Vagina (tissue), 2 donors: Measurements from ENCODE around the gene MARK2.
A peak's percentile ranks its signal among the peaks of the same experiment; 100 is the strongest.

Experiments used
- POLR2A ChIP-seq, 2 donors: fragments of 450-650 bp; IDR thresholded peaks; one replicate each; pipeline ENCODE4 v1.6.1; 2017; ENCODE audit warnings: antibody characterized with exemption in 2 of 2, mild to moderate bottlenecking in 2 of 2, moderate library complexity in 2 of 2
- POLR2AphosphoS5 ChIP-seq, 2 donors: sonication (generic); formaldehyde crosslinking; IDR thresholded peaks; one replicate each; pipeline ENCODE4 v1.9.0; 2017; ENCODE audit warnings: antibody characterized with exemption in 2 of 2, mild to moderate bottlenecking in 2 of 2, low read depth in 1 of 2; ENCODE audit not compliant: insufficient read depth in 1 of 2
- TF ChIP-seq, protein P1 (sequence below), 3 experiments: fragments of 450-650 bp in 2 of 3; fragments of 200-600 bp in 1 of 3; sonication (generic) in 1 of 3; IDR thresholded peaks; one replicate each; pipeline ENCODE4 v1.5.1; 2017 to 2019; ENCODE audit warnings: antibody characterized with exemption in 3 of 3, mild to moderate bottlenecking in 2 of 3, moderate library complexity in 2 of 3

DNA sequence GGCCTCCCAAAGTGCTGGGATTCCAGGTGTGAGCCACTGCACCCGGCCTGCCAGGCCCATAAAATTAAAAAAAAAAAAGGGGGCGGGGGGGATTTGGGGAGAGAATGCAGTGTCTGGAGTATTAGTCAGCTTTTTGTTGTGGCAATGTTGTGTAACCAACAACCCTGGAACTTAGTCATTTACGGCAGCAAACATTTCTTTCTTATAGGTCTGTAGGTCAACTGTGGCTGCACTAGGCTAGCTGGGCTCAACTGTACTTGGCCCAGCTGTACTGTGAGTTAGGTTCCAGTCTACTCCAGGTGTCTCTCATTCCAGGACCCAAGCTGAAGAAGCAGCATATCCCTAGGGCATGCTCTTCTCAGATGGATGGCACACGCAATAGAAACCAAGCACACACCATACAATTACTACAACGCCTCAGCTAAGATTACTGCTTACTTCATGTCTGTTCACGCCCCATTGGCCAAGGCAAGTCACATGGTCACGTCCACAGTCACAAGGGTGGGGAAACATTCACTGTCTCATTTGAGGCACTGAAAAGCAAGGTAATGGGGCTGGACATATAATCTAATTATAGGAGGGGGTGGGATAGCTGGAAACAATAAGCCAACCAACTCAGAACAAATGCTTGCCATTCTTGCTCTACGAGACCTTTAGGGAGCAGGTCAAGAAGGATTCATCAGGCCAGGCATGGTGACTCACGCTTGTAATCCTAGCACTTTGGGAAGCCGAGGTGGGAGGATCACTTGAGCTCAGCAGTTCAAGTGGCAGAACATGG lies 36.1 kb upstream of the MARK2 start:
- TF ChIP-seq, protein P1, sequence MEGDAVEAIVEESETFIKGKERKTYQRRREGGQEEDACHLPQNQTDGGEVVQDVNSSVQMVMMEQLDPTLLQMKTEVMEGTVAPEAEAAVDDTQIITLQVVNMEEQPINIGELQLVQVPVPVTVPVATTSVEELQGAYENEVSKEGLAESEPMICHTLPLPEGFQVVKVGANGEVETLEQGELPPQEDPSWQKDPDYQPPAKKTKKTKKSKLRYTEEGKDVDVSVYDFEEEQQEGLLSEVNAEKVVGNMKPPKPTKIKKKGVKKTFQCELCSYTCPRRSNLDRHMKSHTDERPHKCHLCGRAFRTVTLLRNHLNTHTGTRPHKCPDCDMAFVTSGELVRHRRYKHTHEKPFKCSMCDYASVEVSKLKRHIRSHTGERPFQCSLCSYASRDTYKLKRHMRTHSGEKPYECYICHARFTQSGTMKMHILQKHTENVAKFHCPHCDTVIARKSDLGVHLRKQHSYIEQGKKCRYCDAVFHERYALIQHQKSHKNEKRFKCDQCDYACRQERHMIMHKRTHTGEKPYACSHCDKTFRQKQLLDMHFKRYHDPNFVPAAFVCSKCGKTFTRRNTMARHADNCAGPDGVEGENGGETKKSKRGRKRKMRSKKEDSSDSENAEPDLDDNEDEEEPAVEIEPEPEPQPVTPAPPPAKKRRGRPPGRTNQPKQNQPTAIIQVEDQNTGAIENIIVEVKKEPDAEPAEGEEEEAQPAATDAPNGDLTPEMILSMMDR (IDR thresholded peaks at IDR 0.05): no peak
- TF ChIP-seq POLR2AphosphoS5 (IDR thresholded peaks at IDR 0.05; ENCODE audit: insufficient read depth in 1 of 2, low read depth in 1 of 2) (peak in 1 of 2 donors; percentile 76), POLR2A (IDR thresholded peaks at IDR 0.05) (no peak)
